HepG2 (cell line): ENCODE measurements around the gene IRX2. TPM values are rescaled to one million over a fixed set of nuclear protein-coding genes. Genes with fewer than 3 reads are reported as not detected.

Source experiments
- ATAC-seq: fragments of 200-7000 bp; cut with Tn5 transposase; 3 replicates; pipeline ENCODE4 v1.9.1; 2020; ENCODE audit warnings: mild to moderate bottlenecking, moderate library complexity
- BruUV-seq: library from RNA; stranded (reverse); fragments of 400-500 nt; replicated peaks from 2 replicates; lab custom pipeline; 2021; lab: Mats Ljungman, UMichigan
- CTCF ChIA-PET: fragments of 300-600 bp; formaldehyde crosslinking; extraction: SDS; loops from one replicate; lab custom pipeline; 2021; ENCODE audit warnings: low total read pairs, inconsistent platforms, low intra/inter-chr PET ratio; lab: Yijun Ruan, JAX
- POLR2A ChIA-PET: fragments of 350-600 bp; sonication (Branson Sonifier 250); formaldehyde crosslinking; loops from one replicate; lab custom pipeline; 2020; ENCODE audit warnings: antibody characterized with exemption, inconsistent platforms; lab: Yijun Ruan, JAX
- DNase-seq: peaks from one replicate; pipeline ENCODE4 v3.0.0-alpha.2; 2015; ENCODE audit warnings: low spot score
- FAIRE-seq: peaks from 3 replicates; lab custom pipeline; 2011; peaks lifted over from hg19 to GRCh38; lab: Jason Lieb, UNC
- H2AFZ ChIP-seq: one replicate; pipeline ENCODE4 v1.6.1; 2011; ENCODE audit warnings: low read length, inconsistent platforms
- H3K27ac ChIP-seq: fragments of 300-600 bp; 3 replicates; pipeline ENCODE4 v1.8.0; 2011; ENCODE audit warnings: mixed run types, mild to moderate bottlenecking, mixed read lengths, low read length, inconsistent platforms; ENCODE audit not compliant: insufficient read depth; ENCODE audit errors: extremely low read length
- H3K27me3 ChIP-seq, 2 experiments: fragments of 200-600 bp in 1 of 2; 2 replicates in 1 of 2; 3 replicates in 1 of 2; pipeline versions ENCODE4 v1.6.0 to v1.8.0; 2011; ENCODE audit warnings: low read length in 2 of 2, mild to moderate bottlenecking in 2 of 2, moderate library complexity in 2 of 2, inconsistent platforms in 1 of 2; ENCODE audit not compliant: insufficient read depth in 2 of 2, control insufficient read depth in 1 of 2
- H3K36me3 ChIP-seq, 2 experiments: fragments of 200-600 bp in 1 of 2; replicated peaks in 1 of 2; 2 replicates in 1 of 2; 3 replicates in 1 of 2; pipeline versions ENCODE4 v1.5.1 to v1.8.0; 2011; ENCODE audit warnings: low read length in 2 of 2, inconsistent platforms in 1 of 2; ENCODE audit not compliant: insufficient read depth in 2 of 2, control insufficient read depth in 1 of 2
- H3K4me1 ChIP-seq: 2 replicates; pipeline ENCODE4 v1.5.1; 2012; ENCODE audit warnings: low read length, inconsistent platforms; ENCODE audit not compliant: insufficient read depth
- H3K4me2 ChIP-seq: 2 replicates; pipeline ENCODE4 v1.6.0; 2011; ENCODE audit warnings: low read depth, low read length, inconsistent platforms
- H3K4me3 ChIP-seq, 3 experiments: fragments of 200-600 bp in 1 of 3; sonication (generic), shearing (Covaris generic) in 1 of 3; replicated peaks in 1 of 3; 2 replicates each; pipeline ENCODE4 v1.5.1; 2011 to 2016; ENCODE audit warnings: low read length in 3 of 3, inconsistent platforms in 2 of 3, low read depth in 2 of 3, mild to moderate bottlenecking in 2 of 3, control low read depth in 1 of 3, mixed read lengths in 1 of 3; ENCODE audit not compliant: insufficient read depth in 1 of 3
- H3K79me2 ChIP-seq: one replicate; pipeline ENCODE4 v1.6.1; 2011; ENCODE audit warnings: low read length, inconsistent platforms; ENCODE audit not compliant: insufficient read depth
- H3K9ac ChIP-seq: 2 replicates; pipeline ENCODE4 v1.6.0; 2011; ENCODE audit warnings: mild to moderate bottlenecking, low read depth, low read length, inconsistent platforms; ENCODE audit not compliant: insufficient read depth
- H3K9me3 ChIP-seq: 2 replicates; pipeline ENCODE4 v1.5.1; 2012; ENCODE audit warnings: mild to moderate bottlenecking, low read length
- H4K20me1 ChIP-seq: 2 replicates; pipeline ENCODE4 v1.6.0; 2011; ENCODE audit warnings: inconsistent platforms, mild to moderate bottlenecking, low read length, moderate library complexity; ENCODE audit not compliant: insufficient read depth
- ARNT2 ChIP-seq: sonication (generic); formaldehyde crosslinking; IDR thresholded peaks from 2 replicates; pipeline ENCODE4 v1.8.0; 2022; ENCODE audit warnings: mild to moderate bottlenecking, low read depth, missing genetic modification reagents, moderate library complexity
- DNMT3B ChIP-seq: conservative IDR thresholded peaks from 2 replicates; pipeline ENCODE4 v1.6.1; 2016; ENCODE audit warnings: missing biosample characterization, control low read depth
- JDP2 ChIP-seq: sonication (generic); formaldehyde crosslinking; IDR thresholded peaks from 2 replicates; pipeline ENCODE4 v1.8.1; 2022; ENCODE audit warnings: missing genetic modification reagents, borderline replicate concordance
- KDM2A ChIP-seq: sonication (generic); formaldehyde crosslinking; IDR thresholded peaks from 2 replicates; pipeline ENCODE4 v1.4.0; 2020; ENCODE audit warnings: low read depth, missing genetic modification reagents, borderline replicate concordance
- KLF16 ChIP-seq, 2 experiments: sonication (generic) in 1 of 2; formaldehyde crosslinking in 1 of 2; IDR thresholded peaks; 2 replicates each; pipeline versions ENCODE4 v1.6.1 to v1.8.0; 2016 to 2023; ENCODE audit warnings: missing genetic modification reagents in 2 of 2, missing compliant biosample characterization in 1 of 2
- KLF6 ChIP-seq: IDR thresholded peaks from 2 replicates; pipeline ENCODE4 v1.8.0; 2016; ENCODE audit warnings: missing biosample characterization, missing genetic modification reagents
- MAF1 ChIP-seq: sonication (generic); formaldehyde crosslinking; IDR thresholded peaks from 2 replicates; pipeline ENCODE4 v1.5.0; 2020; ENCODE audit warnings: missing genetic modification reagents, borderline replicate concordance
- NFATC3 ChIP-seq: sonication (generic); formaldehyde crosslinking; IDR thresholded peaks from 2 replicates; pipeline ENCODE4 v1.5.1; 2020; ENCODE audit warnings: mild to moderate bottlenecking, missing genetic modification reagents
- NR2F1 ChIP-seq, 2 experiments: fragments of 450-650 bp in 1 of 2; formaldehyde crosslinking in 1 of 2; IDR thresholded peaks; 2 replicates each; pipeline versions ENCODE4 v1.5.0 to v1.6.1; 2016 to 2020; ENCODE audit warnings: mild to moderate bottlenecking in 1 of 2, missing compliant biosample characterization in 1 of 2, missing genetic modification reagents in 1 of 2, moderate library complexity in 1 of 2
- NR2F2 ChIP-seq: IDR thresholded peaks from 2 replicates; pipeline ENCODE4 v1.6.1; 2012; ENCODE audit warnings: low read depth, inconsistent platforms, borderline replicate concordance
- RBFOX2 ChIP-seq: fragments of 200-400 bp; formaldehyde crosslinking; IDR thresholded peaks from 2 replicates; pipeline ENCODE4 v1.6.1; 2017; ENCODE audit warnings: low read depth, mild to moderate bottlenecking, low read length
- STAG1 ChIP-seq: sonication (generic); formaldehyde crosslinking; IDR thresholded peaks from 2 replicates; pipeline ENCODE4 v1.4.0; 2020; ENCODE audit warnings: missing genetic modification reagents
- TARDBP ChIP-seq: sonication (generic); formaldehyde crosslinking; IDR thresholded peaks from 2 replicates; pipeline ENCODE4 v1.8.0; 2022; ENCODE audit warnings: mild to moderate bottlenecking, missing genetic modification reagents
- TOPORS ChIP-seq: sonication (generic); formaldehyde crosslinking; IDR thresholded peaks from 2 replicates; pipeline ENCODE4 v1.8.0; 2023; ENCODE audit warnings: mild to moderate bottlenecking, missing genetic modification reagents
- ZFAT ChIP-seq: sonication (generic); formaldehyde crosslinking; conservative IDR thresholded peaks from 2 replicates; pipeline ENCODE4 v1.8.1; 2023; ENCODE audit warnings: missing genetic modification reagents, inconsistent platforms
- ZNF276 ChIP-seq: sonication (generic); formaldehyde crosslinking; IDR thresholded peaks from 2 replicates; pipeline ENCODE4 v1.4.0; 2020; ENCODE audit warnings: mild to moderate bottlenecking, low read depth, missing genetic modification reagents
- ZNF432 ChIP-seq: sonication (generic); formaldehyde crosslinking; IDR thresholded peaks from 2 replicates; pipeline ENCODE4 v1.5.0; 2020; ENCODE audit warnings: missing genetic modification reagents, mild to moderate bottlenecking, borderline replicate concordance
- ZNF550 ChIP-seq: sonication (generic); formaldehyde crosslinking; IDR thresholded peaks from 2 replicates; pipeline ENCODE4 v1.4.0; 2020; ENCODE audit warnings: mild to moderate bottlenecking, missing genetic modification reagents, borderline replicate concordance
- WGBS: methylation state at CpG from one replicate; pipeline ENCODE4 v1.1.6; 2017; ENCODE audit warnings: low lambda C conversion rate; 5-methylcytosine and 5-hydroxymethylcytosine counted together
- in situ Hi-C: cut with HindIII; loops from 2 replicates; pipeline ENCODE4 v1.10.0; 2017; ENCODE audit warnings: low pct_unique_long_range_greater_than_20kb; ENCODE audit not compliant: extremely low pct_ligation_motif_present
- intact Hi-C: fragments of 100-400 bp; cut with micrococcal nuclease; formaldehyde crosslinking; loops from one replicate; pipeline ENCODE4 v1.10.0; 2022; ENCODE audit not compliant: unreplicated experiment
- polyA plus RNA-seq, 8 experiments: library from polyadenylated mRNA; depleted of rRNA in 3 of 8; stranded (reverse) in 7 of 8; unstranded in 1 of 8; fragments of >200 nt; fragmentation: Illumina TruSeq in 4 of 8; extraction: Trizol in 4 of 8; gene quantifications; 2 replicates each; pipeline versions ENCODE4 v1.2.1 to v1.2.3, GENCODE V29; 2011 to 2016; ENCODE audit warnings: low read depth in 4 of 8, missing spikeins in 1 of 8, mixed read lengths in 1 of 8; ENCODE audit not compliant: insufficient read depth in 1 of 8
- total RNA-seq, 5 experiments: library from RNA; depleted of rRNA; stranded (reverse); fragments of >200 nt; fragmentation: Illumina TruSeq; extraction: Trizol; gene quantifications; 2 replicates each; pipeline ENCODE4 v1.2.3, GENCODE V29; 2016; ENCODE audit warnings: low read depth in 1 of 5

Gene IRX2
- total and polyA plus RNA-seq, 2 of the 13 experiments (the other 11 are each of a cell fraction or from before 2014, with no cell fraction given) = not detected

GRCh38 chr5:2797160-2797559, 45.7 kb upstream of the IRX2 start:
- POLR2A ChIA-PET = no interaction called here
- intact Hi-C loops = no loop called here

More at GRCh38 chr5:2797160-2797559, 45.7 kb upstream of the IRX2 start:
- no TSS peak for BruUV-seq
- no peak overlapping the region for H3K4me2 ChIP-seq
- no peak for DNase-seq
- no peak overlapping the region for H3K4me3 ChIP-seq
- H2AFZ ChIP-seq = no peak overlapping the region
- H3K79me2 ChIP-seq = no peaks in the 10 kb centered on the region
- no peaks in the 10 kb centered on the region for H3K27me3 ChIP-seq
- no peaks in the 10 kb centered on the region for H3K9me3 ChIP-seq
- H3K9ac ChIP-seq = no peak overlapping the region
- no peak for FAIRE-seq
- TF ChIP-seq TARDBP (CRISPR knock-in tag) (no peak), ZNF550 (CRISPR knock-in tag) (no peak), TOPORS (no peak), NR2F2 (no peak), KLF6 (CRISPR knock-in tag) (no peak), ZNF432 (CRISPR knock-in tag) (no peak), MAF1 (CRISPR knock-in tag) (no peak), ARNT2 (CRISPR knock-in tag) (no peak), KLF16 (CRISPR knock-in tag; IDR thresholded peaks at IDR 0.05) (no peak), ZFAT (CRISPR knock-in tag) (no peak), NR2F1 (CRISPR knock-in tag; IDR thresholded peaks at IDR 0.05) (no peak), RBFOX2 (no peak), NFATC3 (no peak), JDP2 (CRISPR knock-in tag) (no peak), DNMT3B (no peak), STAG1 (CRISPR knock-in tag) (no peak), ZNF276 (CRISPR knock-in tag) (no peak), KDM2A (CRISPR knock-in tag) (no peak)
- H3K27ac ChIP-seq = no peak overlapping the region
- no peaks in the 10 kb centered on the region for H3K4me1 ChIP-seq
- no peaks in the 10 kb centered on the region for H4K20me1 ChIP-seq
- in situ Hi-C loops = no loop called here
- 19% methylated on average over 3 of the region's 3 CpGs for WGBS
- H3K36me3 ChIP-seq = no peaks in the 10 kb centered on the region
- CTCF ChIA-PET = no interaction called here
- no peak for ATAC-seq
